ENCODE measurements around the gene SHLD1.

GRCh38 chr20:5884465-5885335 is 134.5 kb downstream of the SHLD1 start:
- no peak for TF ChIP-seq CTCF (optimal IDR thresholded peaks at IDR 0.05 in 1 of 3, IDR thresholded peaks at IDR 0.05 in 1 of 3, conservative IDR thresholded peaks at IDR 0.05 in 1 of 3; ENCODE audit: extremely low read depth in 1 of 3, insufficient read depth in 2 of 3, low read length in 3 of 3)
- TF ChIP-seq EZH2 (IDR thresholded peaks at IDR 0.05; ENCODE audit: low read length) = no peak

Measured in keratinocyte (primary cell).